PC-3 (cell line): ENCODE results near the gene PDIA5. TPM values are rescaled to one million over a fixed set of nuclear protein-coding genes. Genes with fewer than 3 reads are reported as not detected.

Experiments
- ATAC-seq: fragments of 200-7000 bp; cut with Tn5 transposase; 2 replicates; pipeline ENCODE4 v1.9.1; 2020; ENCODE audit warnings: mild to moderate bottlenecking, moderate library complexity
- BruUV-seq: library from RNA; stranded (reverse); fragments of 400-500 nt; replicated peaks from 2 replicates; lab custom pipeline; 2021; lab: Mats Ljungman, UMichigan
- CTCF ChIA-PET: fragments of 300-600 bp; sonication (Branson Sonifier 250); formaldehyde crosslinking; loops from one replicate; lab custom pipeline; 2022; ENCODE audit warnings: antibody characterized with exemption; lab: Charles Lee
- POLR2A ChIA-PET: fragments of 300-600 bp; sonication (Branson Sonifier 250); formaldehyde crosslinking; loops from one replicate; lab custom pipeline; 2022; ENCODE audit warnings: antibody characterized with exemption; ENCODE audit not compliant: unreplicated experiment; lab: Charles Lee
- DNase-seq: peaks from one replicate; pipeline ENCODE4 v3.0.0-alpha.2; 2015
- H2AFZ ChIP-seq: fragments of 300-600 bp; sonication (generic); 2 replicates; pipeline ENCODE4 v1.6.0; 2016; ENCODE audit warnings: antibody characterized with exemption, low read length
- H3F3A ChIP-seq: fragments of 300-600 bp; sonication (generic); one replicate; pipeline ENCODE4 v1.6.0; 2017; ENCODE audit warnings: antibody characterized with exemption, low read length, control low read depth, mild to moderate bottlenecking; ENCODE audit not compliant: unreplicated experiment
- H3K27ac ChIP-seq: fragments of 300-600 bp; sonication (generic); 2 replicates; pipeline ENCODE4 v1.5.1; 2016; ENCODE audit warnings: mild to moderate bottlenecking, low read length
- H3K27me3 ChIP-seq: fragments of 300-600 bp; sonication (generic); 2 replicates; pipeline ENCODE4 v1.6.1; 2016; ENCODE audit warnings: low read length, mixed read lengths
- H3K36me3 ChIP-seq: fragments of 300-600 bp; sonication (generic); 2 replicates; pipeline ENCODE4 v1.6.1; 2016; ENCODE audit warnings: low read depth, mixed run types, low read length, mixed read lengths
- H3K4me1 ChIP-seq: fragments of 300-600 bp; sonication (generic); 2 replicates; pipeline ENCODE4 v1.5.1; 2016; ENCODE audit warnings: low read length; ENCODE audit not compliant: insufficient read depth
- H3K4me2 ChIP-seq: fragments of 300-600 bp; sonication (generic); 2 replicates; pipeline ENCODE4 v1.6.0; 2016; ENCODE audit warnings: low read length
- H3K4me3 ChIP-seq: fragments of 300-600 bp; sonication (generic); 2 replicates; pipeline ENCODE4 v1.5.1; 2016; ENCODE audit warnings: mild to moderate bottlenecking, low read length, mixed read lengths
- H3K79me2 ChIP-seq: fragments of 300-600 bp; sonication (generic); 2 replicates; pipeline ENCODE4 v1.6.1; 2017; ENCODE audit warnings: low read length, mixed read lengths
- H3K9ac ChIP-seq: fragments of 300-600 bp; sonication (generic); 2 replicates; pipeline ENCODE4 v1.6.0; 2016; ENCODE audit warnings: mild to moderate bottlenecking, low read length
- H3K9me2 ChIP-seq: fragments of 300-600 bp; sonication (generic); replicated peaks from 2 replicates; pipeline ENCODE4 v1.6.1; 2016; ENCODE audit warnings: mixed run types, low read length, mixed read lengths
- H3K9me3 ChIP-seq: fragments of 300-600 bp; sonication (generic); 2 replicates; pipeline ENCODE4 v1.6.1; 2016; ENCODE audit warnings: low read length, mixed read lengths
- H4K20me1 ChIP-seq: fragments of 300-600 bp; sonication (generic); 2 replicates; pipeline ENCODE4 v1.6.1; 2016; ENCODE audit warnings: low read length, mixed read lengths
- EZH2 ChIP-seq: fragments of 300-600 bp; sonication (generic); IDR thresholded peaks from one replicate; pipeline ENCODE4 v1.6.1; 2017; ENCODE audit warnings: antibody characterized with exemption, mild to moderate bottlenecking, low read length; ENCODE audit not compliant: unreplicated experiment
- EZH2phosphoT487 ChIP-seq: fragments of 300-600 bp; sonication (generic); IDR thresholded peaks from 2 replicates; pipeline ENCODE4 v1.6.1; 2018; ENCODE audit warnings: mild to moderate bottlenecking, antibody characterized with exemption, low read length, borderline replicate concordance
- intact Hi-C: fragments of 100-400 bp; cut with micrococcal nuclease; formaldehyde crosslinking; loops from 2 replicates; pipeline ENCODE4 v1.9.0; 2023
- total RNA-seq: library from RNA; depleted of rRNA; stranded (reverse); fragments of >200 nt; gene quantifications from 2 replicates; pipeline ENCODE4 v1.2.3, GENCODE V29; 2014
- TF ChIP-seq, protein P1 (sequence below): fragments of 300-600 bp; sonication (generic); conservative IDR thresholded peaks from 2 replicates; pipeline ENCODE4 v1.5.1; 2017; ENCODE audit warnings: antibody characterized with exemption, low read depth, mild to moderate bottlenecking, low read length

PDIA5 gene
- total RNA-seq, 1 experiment from 2014 or later = 24.6 TPM

DNA sequence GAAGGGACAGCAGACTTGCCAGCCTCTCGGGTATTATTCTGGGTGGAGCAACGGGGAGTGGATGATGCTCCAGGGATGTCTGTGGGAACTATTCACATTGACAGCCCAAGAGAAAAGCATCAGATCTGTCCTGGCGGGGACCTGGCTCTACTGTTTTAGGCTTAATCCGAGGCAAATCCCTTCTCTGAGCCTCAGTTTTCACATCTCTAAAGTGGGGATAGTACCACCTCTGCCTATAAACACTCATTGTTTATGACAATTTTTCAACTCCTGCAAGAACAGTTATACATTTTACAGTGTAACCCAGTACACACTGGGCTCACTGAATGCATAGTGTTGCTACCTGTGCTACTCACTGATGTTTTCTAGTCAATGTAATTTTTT, 9.3 kb downstream of the PDIA5 start:
- H3K27ac ChIP-seq = no peak overlapping the region
- H4K20me1 ChIP-seq = peaks cover 69% of the 10 kb centered on the region
- intact Hi-C loops = no loop called here
- peaks cover 94% of the 10 kb centered on the region for H3K79me2 ChIP-seq
- BruUV-seq = no TSS peak
- H3K4me1 ChIP-seq = peaks cover 27% of the 10 kb centered on the region
- no peak overlapping the region for H3K4me2 ChIP-seq
- DNase-seq (no peak), ATAC-seq (no peak)
- no peak for TF ChIP-seq EZH2phosphoT487
- TF ChIP-seq, protein P1, sequence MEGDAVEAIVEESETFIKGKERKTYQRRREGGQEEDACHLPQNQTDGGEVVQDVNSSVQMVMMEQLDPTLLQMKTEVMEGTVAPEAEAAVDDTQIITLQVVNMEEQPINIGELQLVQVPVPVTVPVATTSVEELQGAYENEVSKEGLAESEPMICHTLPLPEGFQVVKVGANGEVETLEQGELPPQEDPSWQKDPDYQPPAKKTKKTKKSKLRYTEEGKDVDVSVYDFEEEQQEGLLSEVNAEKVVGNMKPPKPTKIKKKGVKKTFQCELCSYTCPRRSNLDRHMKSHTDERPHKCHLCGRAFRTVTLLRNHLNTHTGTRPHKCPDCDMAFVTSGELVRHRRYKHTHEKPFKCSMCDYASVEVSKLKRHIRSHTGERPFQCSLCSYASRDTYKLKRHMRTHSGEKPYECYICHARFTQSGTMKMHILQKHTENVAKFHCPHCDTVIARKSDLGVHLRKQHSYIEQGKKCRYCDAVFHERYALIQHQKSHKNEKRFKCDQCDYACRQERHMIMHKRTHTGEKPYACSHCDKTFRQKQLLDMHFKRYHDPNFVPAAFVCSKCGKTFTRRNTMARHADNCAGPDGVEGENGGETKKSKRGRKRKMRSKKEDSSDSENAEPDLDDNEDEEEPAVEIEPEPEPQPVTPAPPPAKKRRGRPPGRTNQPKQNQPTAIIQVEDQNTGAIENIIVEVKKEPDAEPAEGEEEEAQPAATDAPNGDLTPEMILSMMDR = no peak
- TF ChIP-seq EZH2 = no peak
- CTCF ChIA-PET = no interaction called here
- POLR2A ChIA-PET = no interaction called here
- no peaks in the 10 kb centered on the region for H3K9me3 ChIP-seq
- no peak overlapping the region for H3K9ac ChIP-seq
- H3K9me2 ChIP-seq = no peaks in the 10 kb centered on the region
- H3K4me3 ChIP-seq = no peak overlapping the region
- no peaks in the 10 kb centered on the region for H3F3A ChIP-seq
- no peaks in the 10 kb centered on the region for H3K36me3 ChIP-seq
- no peak overlapping the region for H2AFZ ChIP-seq
- H3K27me3 ChIP-seq = no peaks in the 10 kb centered on the region

DNA sequence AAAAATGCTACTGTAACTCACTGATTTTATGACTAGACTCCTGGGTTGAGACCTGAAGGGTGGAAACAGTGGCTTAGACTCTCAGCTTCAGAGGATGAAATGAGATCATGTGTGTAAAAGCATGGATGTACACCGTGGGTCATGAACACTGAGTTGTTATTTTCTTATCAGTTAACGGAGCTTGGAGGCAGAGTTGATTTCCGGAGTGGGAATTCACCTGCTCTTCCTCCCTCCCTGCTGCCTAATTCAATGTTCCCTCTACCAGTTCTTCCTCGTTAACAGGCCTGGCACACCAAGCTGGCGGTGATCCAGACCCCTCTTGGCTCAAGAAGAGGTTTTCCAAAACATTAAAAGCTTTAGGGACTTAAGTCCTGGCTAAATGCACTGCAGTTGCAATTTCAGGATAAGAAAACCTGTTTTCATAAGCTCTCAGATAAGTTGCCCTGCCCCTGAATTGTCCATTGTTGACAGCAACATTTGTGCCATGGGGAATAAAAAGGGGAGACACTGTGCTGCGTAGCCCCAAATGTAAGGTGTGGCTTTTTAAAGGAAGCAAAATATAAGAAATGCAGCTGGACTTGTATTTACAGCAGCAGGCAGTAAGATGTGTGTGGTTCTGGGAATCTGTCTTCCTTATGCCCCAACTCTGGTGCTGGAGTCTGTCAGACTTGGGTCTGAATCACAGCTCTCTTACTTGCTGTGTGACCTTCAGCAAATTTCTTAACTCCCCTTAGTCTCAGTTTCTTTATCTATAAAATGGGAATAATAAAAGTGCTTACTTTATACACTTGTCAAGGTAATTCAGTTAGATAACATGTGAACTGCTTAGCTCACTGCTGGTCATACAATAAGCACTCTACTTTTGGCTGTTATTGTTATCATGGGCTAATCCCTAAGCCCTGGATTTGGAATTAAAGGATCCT, 9.9 kb downstream of the PDIA5 start:
- ATAC-seq (no peak), DNase-seq (no peak)
- Histone ChIP-seq H3K9me3 (no peaks in the 10 kb centered on the region), H3K9ac (no peak overlapping the region), H2AFZ (no peak overlapping the region), H3K27me3 (no peaks in the 10 kb centered on the region), H4K20me1 (peaks cover 75% of the 10 kb centered on the region), H3F3A (no peaks in the 10 kb centered on the region), H3K9me2 (no peaks in the 10 kb centered on the region), H3K27ac (no peak overlapping the region), H3K79me2 (peaks cover 94% of the 10 kb centered on the region), H3K36me3 (no peaks in the 10 kb centered on the region), H3K4me1 (peaks cover 27% of the 10 kb centered on the region), H3K4me2 (no peak overlapping the region), H3K4me3 (no peak overlapping the region)
- ChIA-PET POLR2A (no interaction called here), CTCF (no interaction called here)
- TF ChIP-seq EZH2phosphoT487 (no peak), EZH2 (no peak)
- TF ChIP-seq, protein P1 = no peak
- intact Hi-C loops = no loop called here
- BruUV-seq = no TSS peak

DNA sequence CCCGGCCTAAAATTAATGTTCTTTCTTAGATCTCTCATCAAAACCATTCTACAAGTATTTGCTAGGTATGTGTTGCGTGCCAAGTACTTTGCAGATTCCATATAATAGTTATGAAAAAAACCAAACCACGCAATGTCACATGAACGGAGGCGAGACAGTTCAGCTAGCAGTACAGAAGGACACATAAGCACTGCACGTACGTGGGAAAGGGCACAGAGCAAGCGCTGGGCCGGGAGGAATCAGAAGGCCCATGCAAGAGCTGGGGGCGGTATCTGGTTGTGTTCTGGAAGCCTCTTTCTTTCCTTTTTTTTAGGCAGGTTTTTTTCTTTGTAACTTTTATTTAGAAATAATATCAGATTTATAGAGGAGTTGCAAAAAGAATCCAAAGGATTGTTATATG, 11.3 kb downstream of the PDIA5 start:
- Histone ChIP-seq H3K27me3 (no peaks in the 10 kb centered on the region), H3K27ac (no peak overlapping the region), H3K4me1 (peaks cover 27% of the 10 kb centered on the region), H3K9me2 (no peaks in the 10 kb centered on the region), H3K36me3 (no peaks in the 10 kb centered on the region), H3K9ac (no peak overlapping the region), H4K20me1 (peaks cover 80% of the 10 kb centered on the region), H3K4me2 (no peak overlapping the region), H3F3A (no peaks in the 10 kb centered on the region), H3K79me2 (peaks cover 94% of the 10 kb centered on the region), H3K9me3 (no peaks in the 10 kb centered on the region), H2AFZ (no peak overlapping the region), H3K4me3 (no peak overlapping the region)
- ATAC-seq = no peak
- POLR2A ChIA-PET = no interaction called here
- CTCF ChIA-PET = no interaction called here
- BruUV-seq = no TSS peak
- TF ChIP-seq, protein P1 = no peak
- TF ChIP-seq EZH2phosphoT487 (no peak), EZH2 (no peak)
- no peak for DNase-seq
- intact Hi-C loops = no loop called here
